Loucy (cell line): ENCODE results near the gene UGT1A6.

Experiments
- H2AFZ ChIP-seq: fragments of 200-600 bp; sonication (generic); 2 replicates; pipeline ENCODE4 v1.6.0; 2016; ENCODE audit warnings: antibody characterized with exemption, mild to moderate bottlenecking, low read length, moderate library complexity
- H3F3A ChIP-seq: fragments of 200-600 bp; 2 replicates; pipeline ENCODE4 v1.6.0; 2016; ENCODE audit warnings: antibody characterized with exemption, low read depth, mild to moderate bottlenecking
- H3K27me3 ChIP-seq: fragments of 200-600 bp; sonication (generic); 2 replicates; pipeline ENCODE4 v1.6.1; 2014; ENCODE audit warnings: low read length, mild to moderate bottlenecking; ENCODE audit not compliant: insufficient read depth, poor library complexity, severe bottlenecking
- H3K36me3 ChIP-seq: fragments of 200-600 bp; sonication (generic); 2 replicates; pipeline ENCODE4 v1.6.1; 2016; ENCODE audit warnings: low read length; ENCODE audit not compliant: insufficient read depth
- H3K4me1 ChIP-seq: fragments of 200-600 bp; sonication (generic); 2 replicates; pipeline ENCODE4 v1.5.1; 2014; ENCODE audit warnings: low read length, mild to moderate bottlenecking; ENCODE audit not compliant: insufficient read depth, poor library complexity, severe bottlenecking
- H3K4me2 ChIP-seq: fragments of 200-600 bp; sonication (generic); 2 replicates; pipeline ENCODE4 v1.6.0; 2014; ENCODE audit warnings: antibody characterized with exemption, low read length, low read depth, mild to moderate bottlenecking; ENCODE audit not compliant: poor library complexity, severe bottlenecking
- H3K4me3 ChIP-seq: fragments of 200-600 bp; sonication (generic); 2 replicates; pipeline ENCODE4 v1.5.1; 2014; ENCODE audit warnings: low read length, mild to moderate bottlenecking, mixed read lengths; ENCODE audit not compliant: poor library complexity, severe bottlenecking
- H3K79me2 ChIP-seq: fragments of 200-600 bp; sonication (generic); 2 replicates; pipeline ENCODE4 v1.6.1; 2014; ENCODE audit warnings: low read length; ENCODE audit not compliant: insufficient read depth
- H3K9ac ChIP-seq: fragments of 200-600 bp; sonication (generic); 2 replicates; pipeline ENCODE4 v1.6.0; 2014; ENCODE audit warnings: mild to moderate bottlenecking, low read depth, low read length, moderate library complexity; ENCODE audit not compliant: poor library complexity, severe bottlenecking
- H3K9me2 ChIP-seq: fragments of 200-600 bp; sonication (generic); replicated peaks from 2 replicates; pipeline ENCODE4 v1.6.1; 2016; ENCODE audit warnings: low read depth, low read length, mixed read lengths
- H3K9me3 ChIP-seq: fragments of 200-600 bp; sonication (generic); 2 replicates; pipeline ENCODE4 v1.6.1; 2014; ENCODE audit warnings: mild to moderate bottlenecking, antibody characterized with exemption, low read length, low read depth; ENCODE audit not compliant: insufficient read depth
- H4K20me1 ChIP-seq: fragments of 200-600 bp; sonication (generic); 2 replicates; pipeline ENCODE4 v1.6.0; 2014; ENCODE audit warnings: antibody characterized with exemption, low read length, mild to moderate bottlenecking; ENCODE audit not compliant: insufficient read depth, poor library complexity, severe bottlenecking
- EZH2phosphoT487 ChIP-seq: fragments of 200-600 bp; IDR thresholded peaks from 2 replicates; pipeline ENCODE4 v1.6.1; 2018; ENCODE audit warnings: antibody characterized with exemption, mild to moderate bottlenecking, moderate library complexity, borderline replicate concordance
- TF ChIP-seq, protein P1 (sequence below): fragments of 200-600 bp; sonication (generic); conservative IDR thresholded peaks from 2 replicates; pipeline ENCODE4 v1.5.1; 2014; ENCODE audit warnings: mild to moderate bottlenecking, antibody characterized with exemption, low read length

UGT1A6 gene

DNA sequence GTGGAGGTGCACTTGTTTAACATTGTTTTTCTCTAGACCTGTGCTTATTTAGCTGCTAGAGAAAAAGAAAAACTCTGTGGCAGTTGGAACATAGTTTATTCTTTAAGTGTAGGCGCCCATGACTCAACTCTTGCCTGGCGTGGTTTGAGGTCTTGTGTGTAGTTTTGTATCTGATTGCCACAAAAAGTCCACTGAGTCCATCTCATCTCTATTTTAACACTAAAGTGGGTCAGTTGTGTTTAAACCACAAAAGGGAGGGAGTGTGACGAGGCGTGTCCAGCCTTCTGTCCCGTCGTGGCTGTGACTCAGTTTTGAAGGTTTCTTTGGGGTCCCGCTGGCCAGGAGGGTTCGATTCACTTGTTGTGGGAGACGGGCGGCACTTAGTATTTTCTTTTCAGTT lies 36.2 kb upstream of the UGT1A6 start:
- H3K79me2 ChIP-seq, result no peaks in the 10 kb centered on the region
- no peaks in the 10 kb centered on the region for H3F3A ChIP-seq
- no peak overlapping the region for H2AFZ ChIP-seq
- no peak overlapping the region for H3K4me3 ChIP-seq
- TF ChIP-seq, protein P1, sequence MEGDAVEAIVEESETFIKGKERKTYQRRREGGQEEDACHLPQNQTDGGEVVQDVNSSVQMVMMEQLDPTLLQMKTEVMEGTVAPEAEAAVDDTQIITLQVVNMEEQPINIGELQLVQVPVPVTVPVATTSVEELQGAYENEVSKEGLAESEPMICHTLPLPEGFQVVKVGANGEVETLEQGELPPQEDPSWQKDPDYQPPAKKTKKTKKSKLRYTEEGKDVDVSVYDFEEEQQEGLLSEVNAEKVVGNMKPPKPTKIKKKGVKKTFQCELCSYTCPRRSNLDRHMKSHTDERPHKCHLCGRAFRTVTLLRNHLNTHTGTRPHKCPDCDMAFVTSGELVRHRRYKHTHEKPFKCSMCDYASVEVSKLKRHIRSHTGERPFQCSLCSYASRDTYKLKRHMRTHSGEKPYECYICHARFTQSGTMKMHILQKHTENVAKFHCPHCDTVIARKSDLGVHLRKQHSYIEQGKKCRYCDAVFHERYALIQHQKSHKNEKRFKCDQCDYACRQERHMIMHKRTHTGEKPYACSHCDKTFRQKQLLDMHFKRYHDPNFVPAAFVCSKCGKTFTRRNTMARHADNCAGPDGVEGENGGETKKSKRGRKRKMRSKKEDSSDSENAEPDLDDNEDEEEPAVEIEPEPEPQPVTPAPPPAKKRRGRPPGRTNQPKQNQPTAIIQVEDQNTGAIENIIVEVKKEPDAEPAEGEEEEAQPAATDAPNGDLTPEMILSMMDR, result no peak
- no peak for TF ChIP-seq EZH2phosphoT487
- H3K9me3 ChIP-seq, result no peaks in the 10 kb centered on the region
- H3K36me3 ChIP-seq, result no peaks in the 10 kb centered on the region
- H3K4me1 ChIP-seq, result peaks cover 6% of the 10 kb centered on the region
- no peaks in the 10 kb centered on the region for H3K9me2 ChIP-seq
- H3K4me2 ChIP-seq, result no peak overlapping the region
- H4K20me1 ChIP-seq, result no peaks in the 10 kb centered on the region
- no peaks in the 10 kb centered on the region for H3K27me3 ChIP-seq
- H3K9ac ChIP-seq, result no peak overlapping the region

DNA sequence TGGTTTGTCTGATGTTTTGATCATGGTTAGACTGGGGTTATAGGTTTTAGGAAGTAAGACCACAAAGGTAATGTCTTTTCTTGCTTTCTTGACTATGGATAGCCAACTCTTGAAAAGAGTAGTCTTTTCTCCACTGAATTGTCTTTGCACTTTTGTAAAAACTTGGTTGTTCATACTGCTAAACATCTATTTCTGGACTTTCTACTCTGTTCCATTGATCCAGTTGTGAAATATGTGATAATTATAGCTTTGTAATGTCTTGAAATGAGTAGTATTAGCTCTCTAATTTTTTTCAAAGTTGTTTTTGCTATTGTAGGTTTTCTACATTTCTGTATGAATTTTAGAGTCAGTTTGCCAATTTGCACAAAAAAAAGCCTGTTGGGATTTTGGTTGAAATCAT lies 34.1 kb upstream of the UGT1A6 start:
- no peaks in the 10 kb centered on the region for H3F3A ChIP-seq
- no peak overlapping the region for H3K4me3 ChIP-seq
- H3K4me1 ChIP-seq, result peaks cover 6% of the 10 kb centered on the region
- TF ChIP-seq EZH2phosphoT487, result no peak
- TF ChIP-seq, protein P1, result no peak
- H3K36me3 ChIP-seq, result no peaks in the 10 kb centered on the region
- no peak overlapping the region for H2AFZ ChIP-seq
- no peak overlapping the region for H3K4me2 ChIP-seq
- H3K9ac ChIP-seq, result no peak overlapping the region
- no peaks in the 10 kb centered on the region for H3K9me2 ChIP-seq
- no peaks in the 10 kb centered on the region for H3K9me3 ChIP-seq
- H4K20me1 ChIP-seq, result no peaks in the 10 kb centered on the region
- no peaks in the 10 kb centered on the region for H3K27me3 ChIP-seq
- H3K79me2 ChIP-seq, result no peaks in the 10 kb centered on the region

DNA sequence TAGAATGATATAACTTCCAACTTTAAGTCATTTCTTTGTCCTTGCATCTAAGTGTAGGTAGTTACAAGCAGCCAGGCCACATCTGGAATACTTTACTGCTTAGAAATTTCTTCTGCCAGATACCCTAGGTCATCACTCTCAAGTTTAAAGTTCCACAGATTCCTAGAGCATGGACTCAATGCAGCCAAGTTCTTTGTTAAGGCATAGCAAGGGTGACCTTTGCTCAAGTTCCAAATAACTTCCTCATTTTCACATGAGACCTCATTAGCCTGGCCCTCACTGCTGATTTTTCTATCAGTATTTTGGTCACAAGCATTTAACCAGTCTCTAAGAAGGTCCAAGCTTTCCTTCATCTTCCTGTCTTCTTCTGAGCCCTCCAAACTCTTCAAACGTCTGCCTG lies 28.8 kb upstream of the UGT1A6 start:
- H3K27me3 ChIP-seq, result no peaks in the 10 kb centered on the region
- no peak overlapping the region for H2AFZ ChIP-seq
- no peaks in the 10 kb centered on the region for H3K36me3 ChIP-seq
- H3K4me2 ChIP-seq, result no peak overlapping the region
- no peak overlapping the region for H3K4me3 ChIP-seq
- H3K4me1 ChIP-seq, result no peaks in the 10 kb centered on the region
- no peaks in the 10 kb centered on the region for H3F3A ChIP-seq
- no peaks in the 10 kb centered on the region for H3K79me2 ChIP-seq
- no peak for TF ChIP-seq EZH2phosphoT487
- TF ChIP-seq, protein P1, result no peak
- no peaks in the 10 kb centered on the region for H4K20me1 ChIP-seq
- H3K9me3 ChIP-seq, result no peaks in the 10 kb centered on the region
- H3K9ac ChIP-seq, result no peak overlapping the region
- H3K9me2 ChIP-seq, result no peaks in the 10 kb centered on the region
